Measurements from ENCODE around the gene PCBP1.
"Not testable (repeated sequence)": the region's sequence is repeated elsewhere in the genome, so short reads cannot be mapped to it uniquely, and the experiment has no call there.

PCBP1 gene

GRCh38 chr2:70101174-70101573 lies 13.9 kb downstream of the PCBP1 start:
- DNase-seq, result no peak

DNA sequence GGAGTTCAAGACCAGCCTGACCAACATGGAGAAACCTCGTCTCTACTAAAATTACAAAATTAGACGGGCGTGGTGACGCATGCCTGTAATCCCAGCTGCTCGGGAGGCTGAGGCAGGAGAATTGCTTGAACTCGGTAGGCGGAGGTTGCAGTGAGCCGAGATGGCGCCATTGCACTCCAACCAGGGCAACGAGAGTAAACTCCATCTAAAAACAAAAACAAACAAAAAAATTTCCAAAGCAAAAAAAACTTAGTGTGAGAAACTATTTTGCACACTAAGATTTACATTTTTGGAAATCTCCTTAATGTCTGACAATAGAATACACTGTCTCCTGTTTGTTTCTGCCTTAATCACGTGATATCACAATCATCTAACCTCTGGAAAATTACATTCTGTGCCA lies 14.4 kb downstream of the PCBP1 start:
- DNase-seq, result not testable (repeated sequence)

DNA sequence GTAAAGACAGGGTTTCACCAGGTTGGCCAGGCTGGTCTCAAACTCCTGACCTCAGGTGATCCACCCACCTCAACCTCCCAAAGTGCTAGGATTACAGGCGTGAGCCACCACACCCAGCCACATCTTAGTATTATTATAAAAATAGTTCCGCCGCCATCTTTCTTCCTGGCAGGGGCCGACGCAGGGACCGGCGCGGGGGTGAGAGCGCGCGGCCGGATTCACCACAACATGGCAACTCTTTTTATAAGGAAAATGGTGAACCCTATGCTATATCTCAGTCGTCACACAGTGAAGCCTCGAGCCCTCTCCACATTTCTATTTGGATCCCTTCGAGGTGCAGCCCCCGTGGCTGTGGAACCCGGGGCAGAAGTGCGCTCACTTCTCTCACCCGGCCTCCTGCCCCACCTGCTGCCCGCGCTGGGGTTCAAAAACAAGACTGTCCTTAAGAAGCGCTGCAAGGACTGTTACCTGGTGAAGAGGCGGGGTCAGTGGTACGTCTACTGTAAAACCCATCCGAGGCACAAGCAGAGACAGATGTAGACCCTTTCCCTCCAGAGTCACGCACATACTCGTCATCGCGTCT lies 15.1 kb downstream of the PCBP1 start:
- not testable (repeated sequence) for DNase-seq

DNA sequence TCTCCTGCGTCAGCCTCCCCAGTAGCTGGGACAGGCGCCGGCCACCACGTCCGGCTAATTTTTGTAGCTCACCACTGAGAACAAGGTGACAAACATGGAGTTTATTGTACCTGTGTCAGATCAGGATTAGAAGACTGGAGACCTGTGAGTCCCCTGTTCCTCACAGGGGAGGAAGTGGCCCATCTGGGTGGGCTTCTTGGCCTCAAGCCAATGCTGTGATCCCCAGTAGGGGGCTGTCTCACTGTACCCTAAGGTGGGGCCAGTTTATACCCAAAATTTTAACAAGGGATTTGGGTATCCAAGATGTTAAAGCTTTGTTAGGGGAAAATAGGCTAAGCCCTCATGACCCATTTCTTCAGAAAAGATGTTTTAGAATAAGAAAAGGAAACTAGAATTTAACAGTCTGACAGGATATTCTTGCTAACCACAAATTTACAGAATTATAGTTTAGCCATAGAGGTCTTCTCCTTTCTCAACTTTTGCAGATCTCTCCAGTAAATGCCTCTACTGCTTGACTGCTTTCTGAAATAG lies 16.3 kb downstream of the PCBP1 start:
- peak; percentile 65 for DNase-seq

DNA sequence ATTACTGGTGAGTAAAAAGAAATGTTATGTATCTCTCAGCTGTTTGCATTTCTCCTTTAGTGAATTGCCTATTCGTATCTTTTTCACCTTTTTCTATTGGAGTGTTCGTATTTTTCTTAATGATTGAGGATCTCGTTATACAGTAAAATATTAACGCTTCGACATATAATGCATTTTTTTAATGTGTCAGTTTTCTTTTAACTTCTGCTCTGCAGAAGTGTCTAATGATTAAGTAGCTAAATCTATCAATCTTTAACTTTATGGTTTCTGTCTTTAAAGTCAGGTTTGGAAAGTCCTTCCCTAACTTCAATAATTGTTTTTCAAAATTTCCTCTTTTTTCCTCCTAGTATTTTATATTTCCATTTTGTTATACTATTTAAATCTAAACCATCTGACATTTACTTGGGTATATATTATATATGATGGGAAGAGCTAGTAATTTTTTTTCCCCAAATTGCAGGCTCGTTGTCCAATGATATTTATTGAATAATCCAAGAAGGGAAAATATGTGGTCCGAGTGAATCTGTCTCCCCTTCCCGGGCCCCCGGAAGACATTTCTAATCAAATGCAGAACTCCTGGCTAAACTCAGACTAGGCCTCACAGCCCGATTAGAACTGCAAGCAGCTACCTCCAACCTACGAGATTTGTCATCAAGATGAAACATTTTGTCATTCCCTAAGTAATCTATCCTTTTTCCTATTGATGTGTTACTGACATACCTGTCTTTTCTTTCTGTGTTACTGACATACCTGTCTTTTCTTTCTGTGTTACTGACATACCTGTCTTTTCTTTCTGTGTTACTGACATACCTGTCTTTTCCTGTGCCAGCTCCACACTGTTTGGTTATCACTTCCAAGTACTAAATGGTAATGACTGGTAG lies 17.2 kb downstream of the PCBP1 start:
- DNase-seq, result peak; percentile 56

GRCh38 chr2:70106138-70106537 lies 18.9 kb downstream of the PCBP1 start:
- not testable (repeated sequence) for DNase-seq

DNA sequence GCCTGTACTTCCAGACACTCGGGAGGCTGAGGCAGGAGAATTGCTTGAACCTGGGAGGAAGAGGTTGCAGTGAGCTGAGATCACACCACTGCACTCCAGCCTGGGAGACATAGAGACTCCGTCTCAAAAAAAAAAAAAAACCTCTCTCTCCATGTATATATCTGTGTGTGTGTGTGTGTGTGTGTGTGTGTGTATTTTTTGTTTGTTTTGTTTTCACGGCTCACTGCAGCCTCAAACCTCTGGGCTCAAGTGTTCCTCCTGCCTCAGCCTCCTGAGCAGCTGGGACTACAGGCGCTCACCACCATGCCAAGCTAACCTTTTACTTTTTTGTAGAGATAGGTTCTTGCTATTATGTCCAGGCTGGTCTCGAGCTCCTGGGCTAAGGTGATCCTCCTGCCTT lies 23.1 kb downstream of the PCBP1 start:
- not testable (repeated sequence) for DNase-seq

DNA sequence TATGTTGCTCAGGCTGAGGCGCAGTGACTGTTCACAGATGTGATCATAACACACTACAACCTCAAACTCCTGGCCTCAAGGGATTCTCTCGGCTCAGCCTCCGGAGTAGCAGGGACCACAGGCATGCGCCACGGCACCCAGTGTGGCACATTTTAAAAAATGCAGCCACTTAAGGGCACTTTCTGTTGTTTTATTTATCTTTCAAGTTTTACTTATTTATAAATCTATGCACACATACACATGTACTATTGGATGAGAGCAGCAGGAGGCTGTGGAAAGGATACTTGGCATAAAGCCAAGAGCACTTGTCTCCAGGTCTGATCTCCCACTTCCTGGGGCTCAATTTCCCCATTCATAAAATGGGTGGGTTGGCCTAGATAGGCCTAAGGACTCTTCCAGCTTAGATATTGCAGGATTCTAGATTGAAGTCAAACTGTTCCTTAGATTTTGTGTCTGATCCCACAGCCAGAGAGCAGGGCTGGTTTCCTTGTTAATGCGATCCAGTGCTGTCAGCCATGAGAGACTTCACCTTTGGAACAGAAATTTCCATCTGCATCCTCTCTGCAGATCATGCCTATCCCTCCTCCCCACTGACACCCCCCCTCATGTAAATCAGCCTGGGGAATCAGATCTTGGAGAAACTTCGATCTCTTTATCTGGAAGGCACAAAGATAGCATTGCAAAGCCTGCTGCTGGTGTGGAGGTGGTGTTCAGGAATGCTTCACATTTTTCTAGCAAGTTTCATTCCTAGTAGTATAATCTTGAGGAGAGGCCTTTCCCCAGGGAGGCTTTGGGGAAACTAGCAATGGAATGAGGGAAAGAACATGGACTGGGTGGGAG lies 24.7 kb downstream of the PCBP1 start:
- no peak for DNase-seq

DNA sequence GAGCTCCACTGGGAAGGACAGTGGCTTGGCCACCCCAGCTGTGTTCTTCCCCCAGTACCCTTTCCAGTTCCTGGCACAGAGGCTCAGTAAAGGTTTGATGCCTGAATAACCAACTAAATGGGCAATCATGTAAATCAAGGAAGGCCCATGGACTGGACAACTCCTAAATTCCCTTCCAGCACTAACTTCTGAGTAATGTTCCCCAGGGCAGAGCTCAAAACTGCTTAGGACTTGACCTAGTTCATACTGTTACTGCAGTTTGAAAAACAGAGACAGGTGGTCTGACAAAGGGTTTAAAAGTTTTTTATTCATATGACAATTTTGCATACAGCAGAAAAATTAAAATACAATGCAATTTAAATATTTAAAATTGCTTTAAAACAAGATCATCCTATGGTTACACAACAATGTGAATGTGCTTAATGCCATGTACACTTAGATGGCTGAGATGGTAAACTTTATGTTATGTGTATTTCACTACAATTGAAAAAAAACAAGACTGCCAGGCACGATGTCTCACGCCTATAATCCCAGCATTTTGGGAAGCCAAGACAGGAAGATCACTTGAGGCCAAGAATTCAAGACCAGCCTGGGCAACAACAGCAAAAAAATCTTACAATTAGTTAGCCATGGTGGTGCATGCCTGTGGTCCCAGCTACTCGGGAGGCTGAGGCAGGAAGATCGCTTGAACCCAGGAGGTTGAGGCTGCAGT lies 26.2 kb downstream of the PCBP1 start:
- DNase-seq, result no peak

- DNase-seq, result no peak
Measured at GRCh38 chr2:70115646-70116442, 28.6 kb downstream of the PCBP1 start.

GRCh38 chr2:70116936-70117552 lies 29.8 kb downstream of the PCBP1 start:
- DNase-seq, result no peak

GRCh38 chr2:70118798-70119454 lies 31.6 kb downstream of the PCBP1 start:
- DNase-seq, result no peak

DNA sequence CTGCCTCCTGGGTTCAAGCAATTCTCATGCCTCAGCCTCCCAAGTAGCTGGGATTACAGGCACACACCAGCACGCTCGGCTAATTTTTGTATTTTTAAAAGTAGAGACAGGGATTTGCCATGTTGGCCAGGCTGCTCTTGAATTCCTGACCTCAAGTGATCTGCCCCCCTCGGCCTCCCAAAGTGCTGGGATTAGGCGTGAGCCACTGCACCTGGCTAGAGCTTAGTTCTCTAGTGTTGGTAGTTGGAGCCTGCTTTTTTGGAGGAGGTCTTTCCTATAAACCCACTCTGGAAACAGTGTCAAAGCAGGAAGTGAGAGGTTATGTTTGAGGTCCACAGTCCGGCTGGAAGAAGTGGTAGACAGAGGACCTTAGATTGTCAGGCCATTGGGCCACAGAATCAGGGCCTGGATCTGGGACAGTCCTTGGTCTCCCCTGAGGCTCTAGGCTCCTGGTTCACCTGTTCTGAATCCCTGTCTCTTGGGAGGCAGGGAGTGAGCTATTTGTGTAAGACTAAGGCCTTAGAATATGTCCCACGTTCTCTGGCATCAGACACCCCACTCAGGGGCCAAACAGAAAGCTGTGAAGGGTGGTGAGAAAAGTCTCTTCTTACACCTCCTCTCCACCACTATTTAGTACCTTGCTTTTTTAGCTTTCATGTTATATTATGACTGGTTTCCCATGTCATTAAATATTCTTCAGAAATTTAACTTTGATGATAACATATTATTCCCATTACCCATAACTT lies 34.5 kb downstream of the PCBP1 start:
- DNase-seq, result no peak

DNA sequence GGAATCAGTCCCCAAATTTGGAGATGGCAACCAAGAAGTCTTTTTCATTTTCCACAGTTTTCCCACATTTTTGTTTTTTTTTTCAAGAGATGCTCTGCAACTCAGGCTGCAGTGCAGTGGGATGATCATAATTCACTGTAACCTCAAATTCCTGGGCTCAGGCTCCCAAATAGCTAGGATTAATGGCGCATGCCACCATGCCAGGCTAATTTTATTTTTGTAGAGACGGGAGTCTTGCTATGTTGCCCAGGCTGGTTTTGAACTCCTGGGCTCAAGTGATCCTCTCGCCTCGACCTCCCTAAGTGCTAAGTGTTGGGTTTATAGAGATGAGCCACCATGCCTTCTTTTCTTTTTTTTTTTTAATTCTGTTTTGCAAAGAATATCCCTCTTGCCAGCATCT lies 35.2 kb downstream of the PCBP1 start:
- no peak for DNase-seq

DNA sequence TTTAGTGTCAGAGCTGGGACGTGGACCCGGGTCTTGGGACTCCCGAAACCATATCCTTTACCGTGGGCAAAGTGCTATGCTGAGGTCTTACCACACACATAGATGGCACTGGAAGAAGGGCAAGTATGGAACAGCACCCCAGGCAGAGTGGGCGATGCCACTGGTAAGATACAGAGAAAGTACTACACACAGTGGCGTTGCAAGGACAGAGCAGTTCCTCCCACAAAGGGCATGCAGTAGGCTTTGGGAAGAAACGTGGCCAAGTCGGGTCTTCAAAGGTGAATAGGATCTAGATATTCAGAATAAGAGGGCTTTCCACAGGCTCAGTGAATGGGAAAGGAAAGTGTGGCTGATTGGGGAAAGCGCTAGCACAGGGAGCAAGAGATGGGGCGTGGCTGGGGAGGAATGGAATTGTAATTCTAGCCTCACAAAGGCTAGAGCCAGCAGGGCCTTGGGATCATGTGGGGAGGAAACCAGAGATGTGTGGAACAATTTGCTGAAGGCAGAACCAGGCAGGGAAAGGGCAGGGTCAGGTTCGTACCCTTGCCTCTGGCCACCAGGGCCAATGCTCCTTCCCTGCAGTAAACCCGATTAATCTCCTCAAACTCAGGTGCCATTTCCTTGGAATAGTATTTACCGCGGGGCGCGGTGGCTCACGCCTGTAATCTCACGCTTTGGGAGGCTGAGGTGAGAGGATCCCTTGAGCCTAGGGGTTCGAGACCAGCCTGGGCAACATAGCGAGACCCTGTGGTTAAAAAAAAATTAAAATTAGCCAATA lies 36.0 kb downstream of the PCBP1 start:
- DNase-seq, result no peak

GRCh38 chr2:70123829-70124116 lies 36.5 kb downstream of the PCBP1 start:
- no peak for DNase-seq

- DNase-seq, result peak; percentile 66
Measured at GRCh38 chr2:70124983-70125480, 37.8 kb downstream of the PCBP1 start.

GRCh38 chr2:70125498-70125898 lies 38.2 kb downstream of the PCBP1 start:
- no peak for DNase-seq

DNA sequence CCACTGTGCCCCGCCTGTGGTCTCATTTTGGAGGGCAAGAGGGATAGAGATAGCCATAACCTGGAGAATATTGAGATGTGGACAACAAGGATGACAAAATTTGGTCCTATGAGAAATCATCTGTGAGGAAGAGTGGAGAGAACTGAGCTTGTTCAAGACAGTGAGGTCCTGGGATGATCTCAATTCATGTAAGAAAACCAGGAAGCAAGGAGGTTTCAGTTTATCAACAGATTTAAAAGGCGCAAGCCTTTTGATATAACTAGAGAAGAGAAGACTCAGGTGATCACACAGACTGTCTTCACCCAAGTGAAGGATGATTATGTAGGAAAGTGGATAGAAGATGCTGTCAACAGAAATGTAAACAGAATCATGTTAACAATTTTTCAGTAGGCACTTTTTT lies 39.1 kb downstream of the PCBP1 start:
- no peak for DNase-seq
